Left cardiac atrium (tissue), 4 donors: ENCODE measurements around the gene PARD3B. TPM values are rescaled to one million over a fixed set of nuclear protein-coding genes. Genes with fewer than 3 reads are reported as not detected.

Experiments used
- ATAC-seq, 2 donors: fragments of 200-7000 bp; cut with Tn5 transposase; one replicate each; pipeline ENCODE4 v1.9.1; 2020; ENCODE audit warnings: mild to moderate bottlenecking in 2 of 2, moderate library complexity in 2 of 2
- DNase-seq: peaks from one replicate; pipeline ENCODE4 v3.0.0-alpha.2; 2020
- intact Hi-C, 2 donors: fragments of 100-400 bp; cut with DNase I; formaldehyde crosslinking; loops; one replicate each; pipeline versions ENCODE4 v1.14.1 to v1.15.1; 2022 to 2023
- total RNA-seq, 2 donors: library from RNA; stranded (reverse); fragmentation: NEBNext Ultra II Directional; extraction: Animal tissue kit (Norgen Biotek cat#: 25700); gene quantifications; one replicate each; pipeline ENCODE4 v1.2.1, GENCODE V29; 2021
- donor health status: DM: no; HTN: yes; CAD: no.
- donor health status: DM: no; HTN: yes; CAD: no; lungs with severe emphysema.
- donor health status: DM: yes; HTN: yes; CAD: no.
- donor health status: Dilated cardiomyopathy.

Gene PARD3B
- total RNA-seq, 2 donors from 2014 or later: 12.5 to 12.6 TPM

DNA sequence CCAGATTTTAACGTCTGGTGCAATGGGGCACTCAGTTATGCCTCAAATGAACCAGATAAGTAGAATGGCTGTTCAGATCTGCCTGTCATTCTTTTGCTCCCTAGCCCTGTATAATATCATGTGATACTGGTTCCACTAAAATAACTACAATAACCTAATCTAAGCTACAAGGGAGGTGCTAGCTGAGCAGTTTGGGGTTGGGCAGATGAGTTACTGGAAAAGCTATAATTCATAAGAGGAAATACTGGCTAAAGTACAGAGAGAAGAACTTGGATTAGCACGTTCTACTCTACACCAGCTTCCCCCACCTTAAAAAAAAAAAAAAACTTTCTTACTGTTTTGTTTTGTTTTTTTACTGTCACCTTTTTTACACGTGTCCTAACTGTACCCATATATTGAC, 953.7 kb downstream of the PARD3B start:
- intact Hi-C loops: no loop called here
- DNase-seq (no peak), ATAC-seq (no peak)

DNA sequence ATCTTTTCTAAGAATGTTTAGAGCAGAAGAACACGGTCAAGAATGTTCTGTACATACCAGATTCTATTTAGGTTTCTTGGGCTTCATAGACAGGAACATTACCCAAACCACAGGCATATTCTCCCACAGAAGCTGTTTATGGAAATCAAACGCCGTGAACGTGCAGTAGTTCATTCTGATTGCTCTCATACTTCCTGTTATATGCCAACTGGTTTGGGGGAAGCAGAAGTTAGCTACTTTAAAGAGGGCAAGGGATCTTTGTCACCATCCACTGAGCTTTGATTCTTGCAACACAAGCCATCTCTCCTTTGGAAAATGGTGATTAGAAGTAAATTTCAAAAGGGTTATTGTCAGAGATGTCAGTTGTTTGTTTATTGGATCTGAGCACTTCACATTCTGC, 954.8 kb downstream of the PARD3B start:
- DNase-seq: no peak
- no peak for ATAC-seq
- intact Hi-C loops: no loop called here

DNA sequence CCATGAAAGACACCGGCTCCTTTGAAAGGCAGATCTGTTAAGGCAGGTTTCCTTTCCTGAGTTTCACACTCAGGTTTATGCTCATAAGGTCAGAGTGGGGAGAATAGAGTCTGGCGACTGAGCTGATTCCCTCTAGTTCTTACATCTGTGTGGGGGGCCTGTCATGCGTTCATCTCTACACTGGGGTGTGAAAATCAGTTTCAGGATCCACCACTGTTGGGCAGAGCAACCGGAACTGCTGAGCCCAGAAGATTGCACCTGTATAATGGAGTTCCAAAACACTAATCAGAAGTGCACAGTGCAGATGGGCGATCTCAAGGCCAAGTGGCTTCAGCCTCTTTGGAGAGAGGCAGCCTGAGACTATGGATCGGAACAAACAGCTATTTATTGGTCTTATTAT, 955.7 kb downstream of the PARD3B start:
- intact Hi-C loops: no loop called here
- ATAC-seq: no peak

DNA sequence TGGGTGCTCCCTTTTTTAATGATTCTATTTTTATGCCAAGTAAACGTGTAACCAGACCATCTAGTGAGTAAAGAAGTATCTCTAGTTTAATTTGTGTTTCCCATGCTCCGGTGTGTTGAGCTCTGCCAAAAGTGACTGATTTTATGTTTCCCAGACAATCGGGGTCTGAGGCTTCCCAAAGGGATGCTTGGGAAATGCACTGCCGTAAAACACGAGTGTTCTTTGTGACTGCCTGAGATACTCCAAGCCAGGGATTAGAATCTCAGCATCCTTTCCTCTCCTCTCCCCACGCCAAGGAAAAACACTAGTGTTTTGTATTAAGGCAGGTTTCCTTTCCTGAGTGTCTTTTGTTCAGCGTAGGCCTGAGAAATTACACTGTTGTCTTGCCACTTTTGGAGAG, 956.6 kb downstream of the PARD3B start:
- ATAC-seq: no peak
- intact Hi-C loops: no loop called here

More for the DNA sequence above, 955.7 kb downstream of the PARD3B start:
- DNase-seq: no peak

DNA sequence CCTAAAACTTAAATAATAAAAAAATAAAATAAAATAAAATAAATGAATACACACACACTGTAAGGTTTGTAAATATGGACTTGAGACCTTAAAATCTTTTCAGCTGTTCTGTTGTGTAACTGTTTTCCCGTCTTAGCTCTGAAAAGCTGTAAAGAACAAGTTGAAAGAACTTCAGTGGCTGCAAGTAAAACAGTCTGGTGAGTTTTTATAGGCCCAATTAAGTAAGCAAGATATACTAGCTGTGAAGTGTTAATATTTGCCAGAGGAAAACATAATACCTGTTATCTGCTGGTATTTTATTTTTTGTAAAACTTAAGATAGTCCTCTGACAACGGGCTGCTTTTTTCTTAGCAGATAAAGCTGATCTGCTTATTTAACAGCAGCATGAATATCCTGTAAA, 960.1 kb downstream of the PARD3B start:
- DNase-seq: no peak
- no peak for ATAC-seq
- intact Hi-C loops: no loop called here

More for the DNA sequence above, 956.6 kb downstream of the PARD3B start:
- DNase-seq: no peak

DNA sequence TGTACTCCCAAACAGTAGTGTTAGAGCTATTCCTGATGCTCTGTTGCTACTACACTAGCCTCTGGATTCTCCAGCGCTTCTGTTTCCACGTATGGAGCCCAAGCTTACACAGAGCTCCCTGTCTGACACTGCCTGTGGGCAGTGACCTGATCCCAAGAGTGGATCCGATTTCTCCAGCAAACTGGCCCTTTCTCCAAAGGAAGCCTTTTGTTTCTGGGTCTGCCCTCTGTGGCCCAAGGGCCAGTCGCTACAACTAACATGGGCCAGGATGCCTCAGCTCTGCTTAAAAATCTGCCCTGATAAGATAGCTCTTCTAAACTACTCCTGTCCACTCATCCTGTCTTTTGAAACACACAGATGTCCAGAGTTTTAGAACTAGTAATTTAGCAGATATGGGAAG, 964.4 kb downstream of the PARD3B start:
- intact Hi-C loops: no loop called here
- ATAC-seq (no peak), DNase-seq (no peak)

DNA sequence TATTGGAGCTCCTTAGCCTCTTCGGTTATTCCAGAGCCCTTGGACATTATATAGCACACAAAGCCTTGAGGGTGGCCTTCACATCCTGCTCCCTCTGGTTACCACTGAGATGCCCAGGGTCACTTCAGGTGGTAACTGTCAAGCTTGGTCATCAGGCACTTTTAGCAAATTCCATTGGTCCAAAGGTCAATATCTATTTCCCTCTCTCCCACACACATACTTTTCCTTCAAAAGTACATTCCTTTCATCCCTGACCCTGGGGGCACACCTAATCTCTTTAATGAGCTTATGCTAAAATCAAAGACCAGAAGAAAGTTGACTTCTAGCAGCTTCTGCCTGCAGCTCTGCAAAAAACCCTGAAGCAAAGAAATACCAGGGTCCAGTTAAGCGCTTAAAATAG, 965.1 kb downstream of the PARD3B start:
- no peak for ATAC-seq
- no peak for DNase-seq
- intact Hi-C loops: no loop called here

DNA sequence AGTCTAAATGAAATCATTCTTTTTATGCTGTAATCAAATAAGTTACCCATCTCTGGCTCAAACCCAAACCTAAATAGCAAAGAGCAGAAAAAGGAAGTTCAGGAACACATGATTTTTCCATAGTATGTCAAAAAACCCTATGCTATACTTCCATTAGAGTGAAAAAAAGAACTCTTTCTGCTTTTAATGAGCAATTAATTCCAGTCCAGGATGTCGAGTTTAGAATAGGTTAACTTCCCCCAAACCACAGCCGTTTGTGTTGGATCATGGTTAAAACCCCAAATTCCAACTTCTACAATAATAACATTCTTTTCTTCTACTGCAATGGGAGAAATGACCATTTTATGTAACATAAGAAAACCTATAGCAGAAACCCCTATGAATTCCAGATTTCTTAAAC, 965.9 kb downstream of the PARD3B start:
- DNase-seq (no peak), ATAC-seq (no peak)
- intact Hi-C loops: no loop called here

DNA sequence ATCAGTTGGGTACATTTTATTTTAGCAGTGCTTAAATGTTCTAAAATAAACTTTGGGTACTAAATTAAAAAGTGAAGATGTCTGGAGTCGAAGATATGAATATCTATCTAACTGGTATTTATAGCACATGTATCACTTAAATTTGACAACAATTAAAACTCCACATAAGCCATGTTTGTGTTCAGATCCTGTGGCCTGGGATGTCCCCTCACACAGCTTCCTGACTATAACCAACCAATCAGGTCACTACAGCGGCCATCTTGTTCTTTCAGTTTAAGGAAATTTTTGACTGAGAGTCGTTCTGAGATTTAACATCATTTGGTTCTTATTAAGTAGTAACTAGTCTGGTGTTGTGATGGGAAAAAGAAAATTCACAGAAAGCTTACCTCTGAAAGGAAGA, 966.4 kb downstream of the PARD3B start:
- DNase-seq (no peak), ATAC-seq (no peak)
- intact Hi-C loops: no loop called here

DNA sequence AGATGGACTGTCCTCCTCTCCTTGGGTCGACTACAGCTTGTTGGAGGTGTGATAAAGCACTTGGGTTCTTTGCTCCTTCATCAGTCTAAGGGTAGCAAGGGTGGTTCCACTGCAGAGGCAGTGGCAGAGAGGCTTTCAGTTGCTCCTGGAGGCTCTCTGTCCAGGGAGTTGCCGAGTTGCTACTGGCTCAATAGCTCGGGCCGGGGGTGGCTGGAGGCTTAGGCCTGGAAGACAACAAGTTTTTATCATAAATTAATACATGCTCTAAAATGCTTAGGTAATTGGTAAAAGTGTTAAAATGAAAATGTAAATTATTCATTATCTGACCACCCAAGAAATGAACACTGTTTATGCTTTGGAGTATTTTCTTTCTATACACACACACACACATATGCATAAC, 975.0 kb downstream of the PARD3B start:
- intact Hi-C loops: no loop called here
- ATAC-seq (no peak), DNase-seq (no peak)

DNA sequence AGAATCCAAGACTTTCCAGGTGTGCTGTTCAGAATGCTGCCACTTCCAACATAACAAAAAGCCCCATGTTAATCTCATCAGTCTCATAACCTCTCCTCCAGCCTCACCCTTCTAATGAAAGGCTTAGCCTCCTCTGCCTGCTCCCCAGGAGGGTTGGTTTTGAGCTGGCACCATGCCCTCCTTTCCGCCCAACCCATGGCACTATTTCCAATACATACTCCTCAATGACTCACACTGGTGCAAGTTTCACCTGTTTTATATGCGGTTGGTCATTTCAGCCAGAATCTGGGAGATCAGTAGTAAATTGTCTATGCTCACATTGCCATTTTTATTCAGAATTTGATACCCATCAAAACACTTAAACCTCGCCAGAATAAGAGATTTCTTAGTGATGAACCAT, 979.4 kb downstream of the PARD3B start:
- intact Hi-C loops: no loop called here
- DNase-seq: no peak
- ATAC-seq: no peak

DNA sequence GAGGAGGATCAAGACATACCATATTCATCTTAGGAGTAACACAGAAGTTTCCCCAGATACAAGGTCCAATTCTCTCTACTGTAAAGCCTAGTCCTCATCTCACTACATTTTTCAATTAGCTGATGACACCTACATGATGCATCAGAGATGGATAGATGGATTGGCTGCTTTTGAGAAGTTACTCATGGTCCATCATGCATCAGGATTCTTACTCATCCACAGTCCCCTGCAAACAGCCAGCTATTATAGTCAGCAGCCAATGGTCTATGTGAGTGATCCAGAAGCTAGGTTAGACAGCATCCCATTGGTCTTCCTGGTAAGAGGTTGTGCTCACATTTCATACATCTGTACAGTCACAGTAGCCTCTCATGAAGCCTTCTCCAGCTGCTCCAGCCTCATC, 982.5 kb downstream of the PARD3B start:
- DNase-seq: no peak
- ATAC-seq: no peak
- intact Hi-C loops: no loop called here

DNA sequence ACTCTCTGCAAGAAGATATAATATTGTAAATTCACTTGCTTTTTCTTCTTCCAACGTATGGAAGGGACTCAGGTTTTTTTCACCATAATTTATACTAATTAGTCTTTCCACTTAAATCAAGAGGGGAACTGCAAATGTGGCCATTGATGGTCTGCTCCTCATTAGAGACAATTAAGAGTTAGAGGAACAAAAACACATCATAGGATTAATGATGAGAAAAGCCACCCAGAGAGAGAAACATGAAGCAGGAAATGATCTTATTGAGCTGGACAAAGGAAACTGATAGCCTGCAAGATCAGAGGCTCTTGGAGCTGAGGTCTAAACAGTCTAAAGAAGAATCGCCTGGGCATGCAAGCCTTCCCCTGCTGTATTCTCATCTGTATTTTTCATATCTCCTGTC, 985.8 kb downstream of the PARD3B start:
- DNase-seq (no peak), ATAC-seq (no peak)
- intact Hi-C loops: no loop called here

DNA sequence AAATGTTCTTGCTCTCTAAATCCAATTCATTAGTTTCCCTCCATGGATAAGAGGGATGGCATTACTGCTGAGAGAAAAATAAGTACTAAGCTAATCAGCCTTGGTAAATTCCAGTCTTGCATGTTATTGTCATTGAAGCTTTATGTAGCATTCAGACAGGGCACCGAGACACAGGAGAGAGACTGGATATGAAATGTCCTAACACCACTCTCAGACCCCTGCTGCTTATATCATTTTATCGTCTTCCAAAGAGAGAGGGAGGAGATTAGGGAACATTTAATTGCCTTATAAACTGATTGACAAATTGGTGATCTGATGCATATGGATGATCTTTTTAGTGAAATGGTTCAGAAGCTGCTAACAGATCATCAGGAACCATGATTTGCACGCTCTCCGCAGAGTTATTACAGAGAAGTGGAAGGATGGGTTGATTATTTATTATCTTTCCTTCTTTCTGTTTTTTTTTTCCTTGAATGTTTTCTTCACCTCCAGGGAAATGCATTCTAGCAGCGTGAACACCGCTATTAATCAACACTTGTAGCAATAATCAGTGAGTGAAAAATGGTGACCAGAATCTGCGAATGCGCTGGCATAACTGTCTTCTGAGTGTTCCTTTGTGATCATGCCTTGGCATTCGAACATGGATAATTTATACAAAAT, 986.3 kb downstream of the PARD3B start:
- ATAC-seq: no peak
- no peak for DNase-seq
- intact Hi-C loops: no loop called here

DNA sequence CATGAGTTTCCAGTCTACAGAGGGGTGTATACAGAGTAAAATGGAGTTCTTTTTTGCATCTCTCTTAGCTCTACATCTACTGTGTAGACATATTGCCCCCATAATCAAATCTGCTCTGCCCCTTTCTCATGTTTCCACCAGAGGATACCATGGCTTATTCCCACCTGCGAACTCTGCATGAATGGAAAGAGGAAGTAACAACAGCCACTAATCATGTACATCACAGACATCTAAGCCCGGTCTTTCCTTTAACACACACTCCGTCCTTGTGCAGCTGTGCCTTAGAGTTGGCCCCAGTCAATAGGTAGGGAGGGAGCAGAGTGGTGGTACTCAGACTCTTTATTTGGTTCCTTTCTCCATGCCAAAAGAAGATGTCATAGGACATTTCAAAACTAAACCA, 989.7 kb downstream of the PARD3B start:
- no peak for DNase-seq
- intact Hi-C loops: no loop called here
- ATAC-seq: no peak

DNA sequence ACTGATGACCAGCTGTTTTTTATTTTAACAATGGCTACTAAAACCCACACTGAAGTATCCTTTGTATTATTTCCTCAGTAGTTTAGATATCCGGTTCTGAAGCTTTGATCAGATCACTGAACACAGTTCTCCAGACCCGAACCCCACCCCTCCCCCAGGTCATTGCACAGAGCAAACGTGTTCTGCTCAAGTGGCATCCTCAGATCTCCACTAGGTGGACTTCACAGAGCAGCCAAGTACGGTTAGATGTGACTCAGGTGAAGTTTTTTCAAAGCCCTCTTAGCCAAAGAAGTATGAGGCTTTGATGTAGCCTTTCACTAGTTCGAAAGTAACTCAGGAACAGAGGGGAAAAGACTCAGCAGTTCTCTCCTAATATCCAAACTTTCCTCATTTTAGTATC, 994.3 kb downstream of the PARD3B start:
- intact Hi-C loops: no loop called here
- DNase-seq: no peak
- ATAC-seq: peak in 1 of 2 donors; percentile 30

DNA sequence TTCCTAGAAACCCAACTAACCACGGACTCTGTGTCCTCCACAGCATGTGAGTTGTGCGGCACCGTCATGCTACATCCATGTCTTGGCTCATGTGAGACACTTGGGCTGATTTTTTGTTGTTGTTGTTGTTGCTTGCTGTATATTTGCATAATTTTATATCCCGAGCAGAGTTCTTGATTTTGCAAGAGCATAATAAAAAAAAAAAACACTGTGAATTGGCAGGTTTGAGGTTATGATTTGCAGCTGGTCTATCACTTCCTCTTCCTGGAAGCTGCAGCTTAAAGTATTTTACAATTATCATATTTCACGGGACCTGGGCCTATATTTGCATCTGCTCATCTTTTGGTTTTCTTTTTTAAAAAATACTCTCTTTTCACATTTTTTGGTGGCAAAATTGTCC, 994.8 kb downstream of the PARD3B start:
- ATAC-seq (peak in 1 of 2 donors; percentile 21), DNase-seq (no peak)
- intact Hi-C loops: no loop called here

DNA sequence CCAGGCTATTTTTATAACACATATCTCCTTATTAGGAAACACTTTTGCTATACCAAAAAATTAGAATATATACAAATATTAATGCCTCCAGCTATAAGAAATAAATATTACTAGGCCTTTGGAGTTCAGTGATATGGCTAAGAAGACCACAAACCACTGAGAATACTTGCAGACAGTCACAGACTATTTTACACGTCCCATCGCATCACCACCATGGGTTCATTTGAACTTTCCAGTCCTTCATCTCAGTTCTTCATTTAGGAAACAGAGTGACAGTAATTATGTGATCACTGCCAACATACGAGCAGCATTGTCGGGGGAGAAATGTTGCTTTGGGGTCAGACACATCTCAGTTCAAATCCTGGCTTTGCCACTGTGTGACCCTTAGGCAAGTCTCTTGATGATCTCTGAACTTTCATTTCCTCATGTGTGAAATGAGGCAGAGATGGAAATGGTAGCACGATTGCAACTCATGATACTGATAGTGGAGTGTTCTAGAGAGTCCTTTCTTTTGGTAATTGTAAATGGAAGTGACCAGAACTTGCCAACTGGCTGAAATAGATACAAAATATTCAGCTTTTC, 998.1 kb downstream of the PARD3B start:
- intact Hi-C loops: no loop called here
- no peak for ATAC-seq
- no peak for DNase-seq

DNA sequence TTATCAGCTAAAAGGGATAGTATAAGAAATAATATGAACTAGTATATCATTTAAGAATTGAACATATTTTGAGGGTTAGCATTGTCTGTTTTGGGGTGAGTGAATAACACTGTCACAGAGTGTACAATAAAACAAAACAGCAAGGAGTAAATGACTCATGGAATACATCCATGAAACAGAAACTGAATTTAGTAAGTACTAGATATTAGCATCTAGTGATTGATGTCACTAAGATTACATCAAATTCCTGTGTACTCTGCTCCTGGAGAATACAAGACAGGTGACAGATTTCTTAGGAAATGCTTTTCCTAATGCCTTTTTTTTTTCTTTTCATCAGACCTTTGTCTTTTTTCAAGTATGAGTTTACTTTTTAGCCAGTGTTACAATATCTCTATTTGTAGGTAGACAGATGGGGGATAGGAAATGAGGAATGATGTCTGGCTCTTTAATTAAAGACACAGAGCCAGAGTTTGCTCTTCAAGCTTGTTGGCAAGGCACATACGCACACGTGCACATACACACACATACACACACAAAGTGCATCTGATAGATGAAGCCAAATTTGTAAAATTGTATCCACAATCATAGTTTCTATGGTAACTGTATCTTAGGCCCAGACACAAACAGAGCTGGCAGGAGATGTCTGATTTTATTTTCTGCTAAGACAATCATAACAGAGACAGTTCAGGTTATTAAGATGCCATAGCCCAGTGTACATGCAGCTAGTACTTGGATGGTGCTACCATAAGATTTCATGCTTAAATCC, 998.8 kb downstream of the PARD3B start:
- DNase-seq (no peak), ATAC-seq (no peak)
- intact Hi-C loops: no loop called here

DNA sequence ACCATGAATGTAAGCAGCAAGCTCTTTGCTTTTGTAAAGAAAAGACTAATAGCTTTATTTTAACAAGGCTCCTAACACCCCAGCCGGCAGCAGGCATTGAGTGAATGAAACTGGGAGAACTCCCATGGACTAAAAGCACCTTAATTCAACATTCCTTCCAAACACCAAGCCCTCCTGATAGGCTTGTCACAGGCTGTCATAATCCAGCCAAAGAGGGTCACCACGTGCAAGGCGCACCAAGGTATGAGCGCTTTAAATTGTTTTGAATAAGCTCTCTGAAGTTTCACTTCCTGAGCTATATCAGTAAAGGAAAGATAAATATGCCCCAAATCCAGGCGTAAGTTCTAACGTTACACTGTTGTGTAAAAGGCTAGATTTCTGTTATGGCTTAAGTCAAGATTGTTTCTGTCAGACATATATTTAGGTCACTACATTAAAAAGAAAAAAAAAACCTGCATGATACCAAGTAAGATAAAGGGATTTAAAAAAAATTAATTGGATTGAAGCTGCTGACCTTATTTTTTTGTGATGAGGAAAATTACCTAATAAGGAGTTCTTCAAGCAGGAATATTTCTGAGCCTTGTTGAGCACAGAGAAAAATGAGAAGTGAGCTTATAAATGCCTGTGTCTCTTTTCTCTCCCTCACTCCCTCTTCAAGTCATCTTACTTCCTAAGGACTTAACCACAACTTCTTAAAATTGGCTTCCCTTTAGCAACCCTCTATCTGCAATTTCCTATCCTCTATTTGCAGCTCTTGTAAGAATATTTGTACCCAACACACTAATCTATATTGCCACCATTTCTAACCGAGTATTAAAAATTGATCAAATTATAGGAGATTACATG, 1000.9 kb downstream of the PARD3B start:
- intact Hi-C loops: no loop called here
- DNase-seq (no peak), ATAC-seq (peak in 1 of 2 donors; percentile 44)
